ENCODE results near the gene GYPA.

GRCh38 chr4:144174401-144175067 is 34.0 kb upstream of the GYPA start:
- TF ChIP-seq SNAI2 (CRISPR knock-in tag; IDR thresholded peaks at IDR 0.05) (no peak), ZC3H10 (CRISPR knock-in tag; IDR thresholded peaks at IDR 0.05) (no peak), ZNF70 (CRISPR knock-in tag; IDR thresholded peaks at IDR 0.05) (no peak), ZNF8 (CRISPR knock-in tag; IDR thresholded peaks at IDR 0.05) (no peak)
